Stomach (tissue), 9 donors: ENCODE data around the gene DVL3. TPM values are rescaled to one million over a fixed set of nuclear protein-coding genes. Genes with fewer than 3 reads are reported as not detected.
"Not testable (repeated sequence)": the region's sequence is repeated elsewhere in the genome, so short reads cannot be mapped to it uniquely, and the experiment has no call there.

Source experiments
- DNase-seq, 2 donors: peaks; one replicate each; pipeline versions ENCODE4 v3.0.0 to v3.0.0-alpha.2; 2013 to 2019
- H3K27ac ChIP-seq, 5 donors: fragments of 200-600 bp in 4 of 5; sonication (generic) in 4 of 5; one replicate each; pipeline ENCODE4 v1.5.1; 2013 to 2019; ENCODE audit warnings: mild to moderate bottlenecking in 1 of 5, moderate library complexity in 1 of 5
- H3K27me3 ChIP-seq, 3 donors: fragments of 200-600 bp; sonication (generic); one replicate each; pipeline ENCODE4 v1.5.1; 2017 to 2019; ENCODE audit warnings: mixed run types in 1 of 3
- H3K36me3 ChIP-seq, 4 donors: fragments of 200-600 bp; sonication (generic); 1 replicate in 3 of 4; 2 replicates in 1 of 4; pipeline ENCODE4 v1.5.1; 2016 to 2019
- H3K4me1 ChIP-seq, 4 donors: fragments of 200-600 bp; sonication (generic); one replicate each; pipeline ENCODE4 v1.5.1; 2016 to 2019
- H3K4me3 ChIP-seq, 4 donors: fragments of 200-600 bp; sonication (generic) in 3 of 4; one replicate each; pipeline ENCODE4 v1.5.1; 2016 to 2019; ENCODE audit warnings: mild to moderate bottlenecking in 1 of 4
- H3K9me3 ChIP-seq, 4 donors: fragments of 200-600 bp; sonication (generic); one replicate each; pipeline ENCODE4 v1.5.1; 2016 to 2019
- CTCF ChIP-seq, 7 experiments: fragments of 450-650 bp in 4 of 7; fragments of 200-600 bp in 3 of 7; sonication (generic) in 3 of 7; IDR thresholded peaks; one replicate each; pipeline ENCODE4 v1.5.1; 2016 to 2019; ENCODE audit warnings: antibody characterized with exemption in 7 of 7, control low read depth in 2 of 7, mild to moderate bottlenecking in 1 of 7
- EP300 ChIP-seq: sonication (generic); formaldehyde crosslinking; IDR thresholded peaks from one replicate; pipeline ENCODE4 v1.6.1; 2017; ENCODE audit warnings: antibody characterized with exemption
- POLR2A ChIP-seq, 4 donors: fragments of 450-650 bp; IDR thresholded peaks; one replicate each; pipeline ENCODE4 v1.6.1; 2016; ENCODE audit warnings: antibody characterized with exemption in 4 of 4, control low read depth in 2 of 4, mild to moderate bottlenecking in 1 of 4, moderate library complexity in 1 of 4
- POLR2AphosphoS5 ChIP-seq, 3 donors: sonication (generic); formaldehyde crosslinking; IDR thresholded peaks; one replicate each; pipeline ENCODE4 v1.6.1; 2016; ENCODE audit warnings: antibody characterized with exemption in 3 of 3
- WGBS, 5 donors: extraction: QIAGEN DNeasy Blood & Tissue Kit in 3 of 5; methylation state at CpG; one replicate each; pipeline versions ENCODE4 v1.1.5 to v1.1.7; 2013 to 2018; 5-methylcytosine and 5-hydroxymethylcytosine counted together
- intact Hi-C: fragments of 100-400 bp; cut with DNase I; formaldehyde crosslinking; loops from one replicate; pipeline ENCODE4 v1.15.1; 2023; ENCODE audit warnings: low total_unique reads
- polyA plus RNA-seq, 3 donors: library from polyadenylated mRNA; stranded (reverse); fragments of 200-250 nt; gene quantifications; one replicate each; pipeline ENCODE4 v1.2.3, GENCODE V29; 2013
- total RNA-seq, 5 donors: library from RNA; depleted of rRNA; stranded (reverse); fragments of >200 nt; gene quantifications; one replicate each; pipeline versions ENCODE4 v1.1.0 to v1.2.3, GENCODE V29; 2014 to 2016
- donor health status: healthy with polysubstance abuse.
- donor health status: Bipolar disorder and iron deficiency.
- donor health status: healthy.

Gene DVL3
- total and polyA plus RNA-seq, 8 donors, result 21.2 to 107 (median 40.2) TPM

GRCh38 chr3:184160456-184160855 is 5.3 kb downstream of the DVL3 start:
- Histone ChIP-seq H3K27ac (peak overlapping the region in 4 of 5 donors; percentile 55 to 91 (median 58)), H3K4me1 (peaks cover 34 to 77% (median 55%) of the 10 kb centered on the region in 4 donors), H3K9me3 (no peaks in the 10 kb centered on the region), H3K36me3 (peaks cover 19 to 36% (median 34%) of the 10 kb centered on the region in 4 donors), H3K27me3 (no peaks in the 10 kb centered on the region), H3K4me3 (no peak overlapping the region)
- WGBS, 5 donors, result 28 to 49% (median 43%) methylated on average over 2 of the region's 2 CpGs
- intact Hi-C loops, result no loop called here
- no peak for TF ChIP-seq POLR2A (IDR thresholded peaks at IDR 0.05)
- TF ChIP-seq CTCF (IDR thresholded peaks at IDR 0.05), result no peak
- no peak for TF ChIP-seq EP300
- no peak for TF ChIP-seq POLR2AphosphoS5 (IDR thresholded peaks at IDR 0.05)
- peak in 1 of 2 donors; percentile 39 for DNase-seq

GRCh38 chr3:184162571-184163070 is 7.4 kb downstream of the DVL3 start:
- H3K27me3 ChIP-seq, intact Hi-C loops, H3K4me3 ChIP-seq, H3K27ac ChIP-seq, H3K9me3 ChIP-seq, DNase-seq: not testable (repeated sequence)
- WGBS, 5 donors, result 75 to 90% (median 82%) methylated on average over 8 of the region's 8 CpGs
- H3K4me1 ChIP-seq, result peaks cover 23 to 64% (median 42%) of the 10 kb centered on the region in 4 donors
- peaks cover 40 to 57% (median 56%) of the 10 kb centered on the region in 4 donors for H3K36me3 ChIP-seq

GRCh38 chr3:184164648-184165330 is 9.6 kb downstream of the DVL3 start:
- no peak for DNase-seq
- peaks cover 57 to 79% (median 78%) of the 10 kb centered on the region in 4 donors for H3K36me3 ChIP-seq
- intact Hi-C loops, result no loop called here
- H3K9me3 ChIP-seq, result no peaks in the 10 kb centered on the region
- no peak overlapping the region for H3K4me3 ChIP-seq
- no peaks in the 10 kb centered on the region for H3K27me3 ChIP-seq
- no peak overlapping the region for H3K27ac ChIP-seq
- no peak for TF ChIP-seq POLR2AphosphoS5 (IDR thresholded peaks at IDR 0.05)
- no peak for TF ChIP-seq POLR2A (IDR thresholded peaks at IDR 0.05)
- TF ChIP-seq EP300, result no peak
- TF ChIP-seq CTCF (IDR thresholded peaks at IDR 0.05), result no peak
- H3K4me1 ChIP-seq, result peaks cover 11 to 42% (median 23%) of the 10 kb centered on the region in 4 donors
- WGBS, 5 donors, result 93 to 98% (median 94%) methylated on average over 15 to 16 of the region's 16 CpGs

- Histone ChIP-seq H3K36me3 (peaks cover 63 to 87% (median 85%) of the 10 kb centered on the region in 4 donors), H3K9me3 (no peaks in the 10 kb centered on the region), H3K27ac (no peak overlapping the region), H3K27me3 (no peaks in the 10 kb centered on the region), H3K4me3 (no peak overlapping the region), H3K4me1 (peaks cover 5 to 35% (median 16%) of the 10 kb centered on the region in 4 donors)
- 87 to 98% (median 97%) methylated on average over 3 of the region's 3 CpGs for WGBS, 5 donors
- TF ChIP-seq POLR2AphosphoS5 (IDR thresholded peaks at IDR 0.05) (no peak), POLR2A (IDR thresholded peaks at IDR 0.05) (no peak), CTCF (IDR thresholded peaks at IDR 0.05) (no peak), EP300 (no peak)
- intact Hi-C loops, result no loop called here
- no peak for DNase-seq
Observed at GRCh38 chr3:184165543-184165942, 10.4 kb downstream of the DVL3 start.

- TF ChIP-seq CTCF (IDR thresholded peaks at IDR 0.05) (no peak), POLR2AphosphoS5 (IDR thresholded peaks at IDR 0.05) (no peak), POLR2A (IDR thresholded peaks at IDR 0.05) (no peak), EP300 (no peak)
- DNase-seq, result no peak
- Histone ChIP-seq H3K27me3 (no peaks in the 10 kb centered on the region), H3K4me3 (no peak overlapping the region), H3K27ac (no peak overlapping the region), H3K36me3 (peaks cover 75 to 98% (median 97%) of the 10 kb centered on the region in 4 donors), H3K4me1 (peaks cover 0 to 23% (median 7%) of the 10 kb centered on the region in 4 donors), H3K9me3 (no peaks in the 10 kb centered on the region)
- intact Hi-C loops, result no loop called here
- 87 to 98% (median 97%) methylated on average over 5 to 6 of the region's 6 CpGs for WGBS, 5 donors
Observed at GRCh38 chr3:184166671-184167070, 11.5 kb downstream of the DVL3 start.
